GM18517 (cell line): Measurements from ENCODE around the gene PLAU.
"Not testable (repeated sequence)": the region's sequence is repeated elsewhere in the genome, so short reads cannot be mapped to it uniquely, and the experiment has no call there.

Source experiments
- ATAC-seq: cut with Tn5 transposase; IDR thresholded peaks from one replicate; pipeline ENCODE4 v1.9.1; 2021; ENCODE audit warnings: mild to moderate bottlenecking, moderate library complexity; ENCODE audit not compliant: unreplicated experiment

PLAU gene

DNA sequence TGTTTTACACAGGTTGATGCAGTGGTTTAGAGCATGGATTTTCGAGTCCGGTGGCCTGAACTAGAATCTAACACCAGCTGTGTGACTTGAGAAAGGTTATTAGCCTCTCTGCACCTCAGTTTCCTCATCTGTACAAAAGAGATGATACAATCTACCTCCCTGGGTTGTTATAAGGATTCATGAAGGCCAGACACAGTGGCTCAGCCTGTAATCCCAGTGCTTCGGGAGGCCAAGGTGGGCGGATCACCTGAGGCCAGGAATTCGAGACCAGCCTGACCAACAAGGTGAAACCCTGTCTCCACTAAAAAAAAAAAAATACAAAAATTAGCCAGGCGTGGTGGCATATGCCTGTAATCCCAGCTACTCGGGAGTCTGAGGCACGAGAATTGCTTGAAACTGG is 8.5 kb downstream of the PLAU start:
- ATAC-seq: not testable (repeated sequence)

DNA sequence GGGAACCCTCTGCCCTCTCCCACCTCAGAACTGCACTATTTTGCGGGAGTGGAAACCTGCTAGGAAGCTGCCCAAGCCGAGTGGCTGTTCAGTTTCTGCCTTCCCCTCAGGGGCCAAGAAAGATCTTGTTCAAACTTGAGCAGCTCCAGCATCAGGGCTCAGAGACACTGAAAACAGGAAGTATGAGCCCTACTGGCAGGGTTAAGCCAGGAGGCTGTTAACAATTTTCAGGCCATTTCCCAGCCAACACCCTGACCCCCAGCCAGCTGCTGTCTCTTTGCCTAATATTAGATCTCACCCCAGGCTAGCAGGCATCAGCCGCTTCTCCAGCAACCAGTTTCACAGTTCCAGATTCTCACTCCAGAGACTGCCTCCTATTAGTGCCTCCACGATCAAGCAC is 9.2 kb downstream of the PLAU start:
- ATAC-seq: no peak

DNA sequence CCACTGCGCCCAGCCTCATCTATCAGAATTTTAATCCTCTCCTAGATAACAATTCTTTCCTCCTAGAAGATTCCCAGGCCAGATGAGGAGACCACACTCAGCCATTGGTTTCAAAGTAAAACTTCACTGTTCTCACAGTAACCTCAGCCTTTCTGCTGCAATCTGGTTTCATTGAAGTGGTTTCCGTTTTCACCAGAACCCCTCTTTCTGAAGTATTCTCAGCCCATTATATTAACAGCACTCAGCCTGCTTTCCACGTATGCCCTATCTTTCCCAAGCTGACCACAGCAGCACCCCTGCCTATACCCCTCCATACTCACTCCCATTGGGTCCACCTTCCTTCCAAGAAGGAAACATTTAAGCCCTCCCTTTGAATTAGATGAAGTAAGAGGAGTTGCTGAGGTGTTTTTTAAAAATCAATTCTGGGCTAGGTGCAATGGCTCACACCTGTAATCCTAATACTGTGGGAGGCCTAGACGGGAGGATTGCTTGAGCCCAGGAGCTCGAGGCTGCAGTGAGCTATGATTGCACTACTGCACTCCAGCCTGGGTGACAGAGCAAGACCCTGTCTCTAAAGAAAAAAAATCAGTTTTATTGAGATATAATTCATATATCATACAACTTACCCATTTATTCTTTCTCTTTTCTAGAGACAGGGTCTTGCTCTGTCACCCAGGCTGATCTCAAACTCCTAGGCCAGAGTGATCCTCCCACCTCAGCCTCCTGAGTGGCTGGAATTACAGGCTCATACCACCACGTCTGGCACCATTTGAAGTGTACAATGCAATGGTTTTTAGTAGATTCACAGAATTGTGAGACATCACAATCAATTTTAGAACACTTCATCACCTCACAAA is 11.3 kb downstream of the PLAU start:
- ATAC-seq: no peak

DNA sequence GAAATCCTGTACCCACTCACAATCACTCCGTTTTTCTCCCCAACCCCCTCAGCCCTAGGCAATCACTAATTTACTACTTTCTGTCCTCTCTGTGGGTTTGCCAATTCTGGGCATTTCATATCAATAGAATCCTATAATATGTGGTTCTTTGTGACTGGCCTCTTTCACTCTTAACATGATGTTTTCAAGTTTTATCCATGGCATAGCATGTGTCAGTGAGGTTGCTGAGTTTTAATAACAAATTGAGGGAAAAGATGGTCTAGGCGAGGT is 11.9 kb downstream of the PLAU start:
- ATAC-seq: no peak

DNA sequence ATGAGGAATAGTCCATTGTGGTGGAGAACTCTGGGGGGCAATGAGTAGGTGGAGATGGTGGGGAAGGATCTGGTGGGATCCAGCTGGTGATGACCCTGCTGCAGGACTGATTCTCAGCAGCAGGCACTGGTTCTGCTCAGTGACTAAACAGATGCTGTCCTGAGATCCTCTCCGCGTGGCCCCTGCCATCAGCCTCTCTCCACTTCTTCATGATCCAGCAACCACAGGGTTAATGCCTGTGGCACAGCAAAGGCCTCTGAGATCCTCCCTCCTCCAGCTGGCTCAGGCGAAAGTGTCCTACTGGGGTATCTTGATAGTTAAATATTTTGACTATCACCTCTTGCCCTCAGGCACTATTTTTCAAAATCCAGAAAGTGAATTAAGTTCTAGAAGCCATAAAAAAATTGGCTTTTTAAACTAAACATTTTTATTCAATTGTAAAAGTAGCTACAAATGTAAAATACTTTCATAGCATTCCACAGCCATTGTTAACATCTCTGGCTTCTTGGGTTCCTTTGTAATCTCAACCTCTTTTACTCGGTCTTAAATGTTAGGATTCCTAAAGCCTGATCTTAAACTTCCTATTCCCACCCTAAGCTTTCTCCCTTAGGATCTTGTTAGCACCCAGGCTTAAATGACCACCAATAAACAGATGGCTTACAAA is 13.1 kb downstream of the PLAU start:
- no peak for ATAC-seq

DNA sequence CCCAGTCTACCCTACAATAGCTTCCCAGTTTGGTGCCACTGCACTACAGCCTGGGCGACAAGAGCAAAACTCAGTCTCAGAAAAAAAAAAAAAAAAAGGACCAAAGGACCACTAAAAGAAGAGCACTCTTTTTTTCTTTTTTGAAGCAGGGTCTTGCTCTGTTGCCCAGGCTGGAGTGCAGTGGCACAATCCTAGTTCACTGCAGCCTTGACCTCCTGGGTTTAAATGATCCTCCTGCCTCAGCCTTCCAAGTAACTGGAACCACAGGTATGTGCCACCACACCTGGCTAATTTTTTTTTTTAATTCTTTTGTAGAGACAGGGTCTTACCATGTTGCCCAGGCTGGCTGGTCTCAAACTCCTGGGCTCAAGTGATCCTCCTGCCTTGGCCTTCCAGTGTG is 14.0 kb downstream of the PLAU start:
- ATAC-seq: no peak

DNA sequence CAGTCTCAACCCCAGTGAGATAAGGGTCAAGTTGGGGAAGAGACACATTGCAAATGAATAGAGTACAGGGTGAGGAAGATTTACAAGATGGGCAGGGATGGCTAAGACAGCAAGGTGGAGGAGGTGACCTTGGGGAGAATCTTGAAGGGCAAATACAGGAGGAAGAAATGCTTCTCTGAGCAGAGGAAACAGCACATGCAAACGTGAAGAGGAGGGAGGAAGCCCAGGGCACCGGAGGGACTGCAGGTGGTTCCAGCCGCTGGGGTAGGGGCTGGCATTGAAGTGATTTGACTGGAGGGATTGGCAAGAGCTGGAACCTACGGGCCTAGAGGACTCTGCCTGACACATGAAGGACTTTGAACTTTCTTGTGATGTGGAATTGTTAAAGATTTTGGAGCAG is 14.6 kb downstream of the PLAU start:
- ATAC-seq: no peak

DNA sequence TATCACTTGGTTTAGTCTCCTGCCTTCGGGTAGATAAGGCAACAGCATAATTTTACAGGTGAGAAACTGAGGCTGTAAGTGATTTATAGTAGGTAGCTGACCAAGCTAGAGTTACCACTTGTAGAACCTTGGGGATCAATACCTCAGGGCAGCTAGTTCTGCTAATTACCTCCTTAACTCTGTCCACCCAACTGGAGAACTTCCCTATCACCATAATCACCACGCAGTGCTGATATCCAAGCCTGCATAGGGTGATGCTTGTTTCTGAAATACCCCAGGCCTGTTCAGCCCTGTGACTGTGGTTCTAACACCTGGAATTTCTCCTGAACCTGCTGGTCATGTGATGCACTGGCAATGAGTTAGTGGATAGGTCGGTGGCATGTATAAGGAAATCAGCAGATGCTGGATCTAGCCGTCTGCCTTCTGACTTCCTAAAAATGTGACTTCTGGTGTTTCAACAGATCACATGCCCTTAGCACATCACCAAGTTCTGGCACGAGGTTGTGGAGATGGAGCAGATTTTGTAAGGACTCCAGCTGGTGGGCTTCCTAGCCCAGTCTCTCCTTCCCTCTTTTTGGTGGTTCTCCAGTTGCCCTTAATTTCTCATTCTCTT is 15.3 kb downstream of the PLAU start:
- ATAC-seq: no peak

DNA sequence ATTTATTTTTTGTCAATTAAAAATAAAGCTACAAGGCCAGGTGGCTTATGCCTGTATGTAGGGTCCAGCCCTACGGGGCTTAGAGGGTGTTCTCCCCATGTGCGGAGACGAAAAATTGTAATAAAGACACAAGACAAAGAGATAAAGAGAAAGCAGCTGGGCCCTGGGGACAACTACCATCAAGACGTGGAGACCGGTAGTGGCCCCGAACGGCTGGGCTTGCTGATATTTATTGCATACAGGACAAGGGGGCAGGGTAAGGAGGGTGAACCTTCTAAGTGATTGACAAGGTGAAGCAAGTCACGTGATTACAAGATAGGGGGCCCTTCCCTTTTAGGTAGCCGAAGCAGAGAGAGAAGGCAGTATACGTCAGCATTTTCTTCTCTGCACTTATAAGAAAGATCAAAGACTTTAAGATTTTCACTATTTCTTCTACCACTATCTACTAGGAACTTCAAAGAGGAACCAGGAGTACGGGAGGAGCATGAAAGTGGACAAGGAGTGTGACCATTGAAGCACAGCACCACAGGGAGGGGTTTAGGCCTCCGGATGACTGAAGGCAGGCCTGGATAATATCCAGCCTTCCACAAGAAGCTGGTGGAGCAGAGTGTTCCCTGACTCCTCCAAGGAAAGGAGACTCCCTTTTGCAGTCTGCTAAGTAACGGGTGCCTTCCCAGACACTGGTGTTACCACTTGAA is 19.8 kb downstream of the PLAU start:
- not testable (repeated sequence) for ATAC-seq

DNA sequence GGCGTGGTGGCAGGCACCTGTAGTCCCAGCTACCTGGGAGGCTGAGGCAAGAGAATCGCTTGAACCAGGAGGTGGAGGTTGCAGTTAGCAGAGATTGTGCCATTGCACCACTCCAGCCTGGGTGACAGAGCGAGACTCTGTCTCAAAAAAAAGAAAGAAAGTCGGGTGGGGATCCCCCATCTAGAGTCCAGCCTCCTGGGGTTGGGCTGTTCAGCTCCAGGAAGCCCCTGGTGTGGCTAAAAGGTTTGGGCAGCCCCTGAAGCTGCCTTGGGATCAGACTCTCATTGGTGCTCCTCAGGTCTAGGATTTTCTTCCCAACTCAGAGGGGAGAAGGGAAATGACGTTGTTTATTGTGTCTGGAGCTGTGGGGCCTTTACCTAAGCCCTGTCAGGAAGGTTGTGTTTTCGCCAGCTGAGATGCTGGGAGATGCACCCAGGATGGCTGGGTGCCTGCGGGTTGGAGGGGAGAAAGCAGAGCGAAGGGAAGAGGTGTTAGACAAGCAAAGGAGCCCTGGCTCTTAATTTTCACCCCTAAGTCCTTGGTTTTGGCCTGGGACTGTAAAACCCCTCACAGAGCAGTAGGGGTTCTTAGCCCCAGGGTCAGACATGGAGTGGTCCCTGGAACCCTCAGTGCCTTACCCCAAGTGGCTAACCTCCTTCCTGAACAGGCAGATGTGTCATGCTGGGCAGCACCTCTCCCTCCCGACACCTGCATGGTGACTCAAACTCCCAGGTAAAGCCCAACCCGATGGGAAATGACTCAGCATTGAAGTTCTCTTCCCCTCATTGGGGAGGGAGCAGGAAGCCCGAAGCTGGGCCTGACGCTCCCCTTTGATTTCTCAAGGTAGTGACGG is 21.1 kb downstream of the PLAU start:
- no peak for ATAC-seq

DNA sequence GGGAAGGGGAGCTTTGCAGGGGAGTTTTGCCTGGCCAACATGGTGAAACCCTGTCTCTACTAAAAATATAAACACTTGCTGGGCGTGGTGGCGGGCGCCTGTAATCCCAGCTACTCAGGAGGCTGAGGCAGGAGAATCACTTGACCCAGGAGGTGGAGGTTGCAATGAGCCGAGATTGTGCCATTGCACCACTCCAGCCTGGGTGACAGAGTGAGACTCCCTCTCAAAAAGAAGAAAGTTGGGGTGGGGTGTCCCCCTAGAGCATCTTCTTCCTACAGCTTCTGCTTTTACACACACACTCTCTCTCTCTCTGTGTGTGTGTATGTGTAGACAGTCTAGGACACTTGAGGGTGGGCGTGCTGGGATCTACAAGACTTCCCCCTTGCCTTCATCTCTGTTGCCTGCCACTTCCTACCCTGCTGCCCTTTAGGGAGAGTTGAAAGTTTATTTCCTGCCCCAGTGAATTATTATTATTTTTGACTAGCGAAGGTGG is 21.7 kb downstream of the PLAU start:
- ATAC-seq: no peak

DNA sequence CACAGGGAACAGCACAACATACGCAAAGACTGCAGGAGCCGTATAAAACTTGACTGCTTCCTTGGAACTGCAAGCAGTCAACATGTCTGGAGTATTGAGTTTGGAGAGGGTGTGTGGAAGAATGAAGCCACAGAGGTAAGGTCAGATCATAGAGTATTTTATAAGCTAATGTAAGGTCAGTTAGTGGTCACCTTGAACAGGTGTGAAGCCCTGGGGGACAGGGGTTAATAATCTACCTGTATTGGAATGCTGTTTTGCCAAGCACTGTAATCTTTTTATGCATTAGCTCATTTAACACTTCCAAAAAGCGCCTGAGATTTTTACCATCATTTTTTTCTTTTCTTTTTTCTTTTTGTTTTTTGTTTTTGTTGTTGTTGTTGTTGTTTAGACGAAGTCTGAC is 23.1 kb downstream of the PLAU start:
- ATAC-seq: no peak

DNA sequence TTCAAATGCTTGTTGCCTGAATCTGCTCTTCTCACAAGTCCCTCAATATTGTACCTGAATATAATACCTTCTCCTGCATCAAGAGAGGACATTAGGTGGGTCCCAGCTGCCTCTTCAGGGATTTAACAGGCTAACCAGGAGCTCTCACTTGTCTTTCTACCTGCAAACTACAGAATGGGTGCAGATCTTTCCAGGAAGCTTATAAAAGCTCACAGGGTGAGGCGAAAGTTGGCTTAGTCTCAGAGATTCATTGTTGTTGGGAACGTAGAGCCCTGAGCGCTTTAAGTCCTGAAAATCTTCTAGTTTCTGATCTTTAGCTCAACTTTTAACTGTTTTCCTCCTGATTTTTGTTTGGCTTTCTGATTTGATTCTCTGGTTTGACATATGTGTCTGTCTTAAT is 25.0 kb downstream of the PLAU start:
- no peak for ATAC-seq

DNA sequence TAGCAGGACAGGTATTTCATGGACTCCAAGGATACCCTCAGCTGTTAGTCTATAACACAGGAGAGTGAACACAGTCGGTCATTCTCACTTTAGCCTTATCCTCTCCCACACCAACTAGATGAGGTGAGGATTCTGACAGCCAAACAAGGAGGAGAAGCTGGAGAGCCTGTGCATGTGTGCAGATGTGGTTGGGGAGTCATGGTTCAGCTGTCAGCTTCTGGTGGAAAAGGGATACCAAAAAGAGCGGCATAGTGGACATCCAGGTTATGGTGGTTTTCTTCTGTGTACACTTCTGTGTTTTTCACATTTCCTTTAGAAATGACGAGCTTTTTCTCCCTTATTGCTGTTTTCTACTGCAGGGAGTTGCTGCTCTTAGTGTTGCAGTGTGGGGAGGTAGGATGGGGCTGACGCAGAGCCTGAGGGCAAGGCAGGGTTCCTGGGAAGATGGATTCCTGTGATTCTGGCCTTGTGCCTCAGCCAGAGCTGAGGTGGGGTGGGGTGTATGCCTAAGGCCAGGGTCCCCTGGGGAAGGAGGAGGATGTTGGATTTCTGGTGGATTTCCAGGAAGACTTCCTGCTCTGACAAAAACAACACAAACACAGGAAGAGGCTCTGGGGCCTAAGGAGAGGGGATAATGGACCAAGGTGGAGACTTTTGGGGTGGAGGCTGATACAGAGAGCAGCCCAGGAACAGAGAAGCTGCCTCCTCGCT is 26.6 kb downstream of the PLAU start:
- ATAC-seq: no peak

DNA sequence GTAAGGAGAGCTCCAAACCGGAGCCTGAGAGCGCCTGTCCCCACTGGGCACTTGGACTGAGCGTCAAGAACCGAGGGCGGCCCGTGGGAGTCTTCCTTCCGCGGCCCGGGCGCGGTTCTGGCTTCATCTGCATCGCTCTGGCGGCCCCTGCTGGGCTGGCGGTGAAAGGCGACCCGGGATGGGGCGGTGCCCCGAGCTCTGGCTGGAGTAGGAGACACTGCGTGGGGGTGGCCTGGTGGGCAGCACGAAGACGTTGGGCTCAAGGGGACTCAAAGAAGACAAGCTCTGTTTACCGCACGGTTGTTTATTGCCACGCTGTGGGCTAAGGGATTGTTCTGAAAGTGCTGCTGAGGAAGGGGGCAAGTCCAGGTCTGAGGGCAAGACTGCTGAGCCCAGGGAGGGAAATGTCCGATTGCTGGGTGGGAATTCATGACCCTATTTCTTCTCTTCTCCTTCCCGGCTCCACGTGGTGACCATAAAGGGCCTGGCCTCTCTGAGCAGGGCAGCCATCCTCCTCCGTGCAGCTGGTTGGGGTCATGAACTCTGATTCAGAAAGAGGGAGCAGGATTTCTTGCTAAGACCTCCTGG is 29.8 kb downstream of the PLAU start:
- no peak for ATAC-seq

DNA sequence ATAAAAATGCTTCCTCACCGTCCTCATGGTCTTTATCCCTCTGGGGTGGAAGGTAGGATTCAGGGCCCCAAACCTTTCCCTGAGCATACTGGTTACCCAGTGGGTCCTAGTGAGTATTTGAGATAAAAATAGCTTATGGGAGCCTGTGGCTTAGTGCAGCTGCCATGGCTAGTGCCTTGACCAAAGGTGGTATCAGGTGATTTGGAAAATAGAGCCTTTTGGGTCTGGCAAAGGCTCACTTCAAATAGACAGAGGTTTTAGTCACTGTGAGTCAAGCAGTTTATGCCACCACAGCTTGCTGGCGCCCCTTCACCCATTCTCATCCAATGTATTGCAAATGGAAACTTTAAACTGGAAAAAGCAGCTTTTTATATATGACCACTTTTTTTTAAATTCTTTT is 30.4 kb downstream of the PLAU start:
- ATAC-seq: no peak

DNA sequence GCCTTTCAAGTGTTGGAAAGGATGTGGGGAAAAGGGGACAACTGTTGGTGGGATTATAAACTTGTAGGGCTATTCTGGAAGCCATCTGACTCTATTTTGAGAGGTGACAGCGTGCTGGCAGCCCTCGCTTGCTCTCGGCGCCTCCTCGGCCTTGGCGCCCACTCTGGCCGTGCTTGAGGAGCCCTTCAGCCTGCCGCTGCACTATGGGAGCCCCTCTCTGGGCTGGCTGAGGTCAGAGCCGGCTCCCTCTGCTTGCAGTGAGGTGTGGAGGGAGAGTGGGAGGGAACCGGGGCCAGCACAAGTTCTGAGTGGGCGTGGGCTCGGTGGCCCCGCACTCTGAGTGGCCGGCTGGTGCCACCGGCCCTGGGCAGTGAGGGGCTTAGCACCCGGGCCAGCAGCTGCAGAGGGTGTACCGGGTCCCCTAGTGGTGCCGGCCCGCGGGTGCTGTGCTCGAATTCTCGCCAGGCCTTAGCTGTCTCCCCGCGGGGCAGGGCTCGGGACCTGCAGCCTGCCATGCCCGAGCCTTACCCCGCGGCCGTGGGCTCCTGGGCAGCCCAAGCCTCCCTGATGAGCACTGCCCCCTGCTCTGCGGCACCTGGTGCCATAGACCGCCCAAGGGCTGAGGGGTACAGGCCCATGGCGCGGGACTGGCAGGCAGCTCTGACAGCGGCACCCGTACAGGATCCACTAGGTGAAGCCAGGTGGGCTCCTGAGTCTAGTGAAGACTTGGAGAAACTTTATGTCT is 33.6 kb downstream of the PLAU start:
- ATAC-seq: no peak

DNA sequence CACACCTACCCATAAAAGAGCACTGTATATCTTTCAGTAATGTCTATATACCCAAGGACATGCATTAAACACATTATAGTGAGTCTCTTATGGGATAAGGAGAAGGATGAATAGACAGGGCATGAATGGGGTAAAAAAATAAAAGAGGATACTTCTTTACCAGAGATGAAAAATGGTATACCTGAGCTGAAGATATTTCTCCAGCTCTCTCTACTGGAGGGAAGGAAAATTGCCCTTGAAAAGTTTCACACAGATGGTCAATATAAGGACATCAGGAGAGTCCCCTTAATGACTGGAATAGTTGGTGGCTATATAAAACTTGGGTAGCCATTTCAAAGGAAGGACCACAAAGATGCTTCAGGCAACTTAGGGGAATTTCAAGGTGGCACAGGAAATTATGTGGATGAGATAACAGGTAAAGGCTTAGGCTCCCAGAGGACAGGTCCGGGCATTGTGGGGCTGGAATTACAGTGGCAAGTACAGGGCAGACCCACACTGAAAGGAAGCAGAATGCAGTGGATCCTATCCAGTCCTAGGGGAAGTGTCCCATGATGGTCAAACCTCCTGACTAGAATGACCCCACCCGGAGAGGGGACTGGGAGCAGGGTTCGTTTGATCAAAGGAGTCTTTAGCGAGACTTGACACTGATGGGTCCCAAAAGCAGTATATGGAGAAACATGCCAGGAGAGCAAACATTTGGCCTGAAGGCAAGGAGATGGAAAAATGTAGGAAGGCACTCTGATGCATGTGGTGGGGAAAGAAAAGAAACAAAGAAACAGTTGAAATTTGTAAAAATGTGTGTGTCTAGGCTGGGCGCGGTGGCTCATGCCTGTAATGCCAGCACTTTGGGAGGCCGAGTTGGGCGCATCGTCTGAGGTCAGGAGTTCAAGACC is 35.6 kb downstream of the PLAU start:
- ATAC-seq: no peak
